K562 (cell line): Measurements from ENCODE around the gene GABRR2. TPM values are rescaled to one million over a fixed set of nuclear protein-coding genes. Genes with fewer than 3 reads are reported as not detected.

Experiments used
- ATAC-seq: fragments of 200-7000 bp; cut with Tn5 transposase; 3 replicates; pipeline ENCODE4 v1.9.1; 2020; ENCODE audit warnings: moderate library complexity
- BruUV-seq: library from RNA; stranded (reverse); fragments of 400-500 nt; replicated peaks from 2 replicates; lab custom pipeline; 2021; lab: Mats Ljungman, UMichigan
- CTCF ChIA-PET: fragments of 300-600 bp; formaldehyde crosslinking; extraction: SDS; loops from one replicate; lab custom pipeline; 2021; ENCODE audit warnings: low intra/inter-chr PET ratio; lab: Yijun Ruan, JAX
- POLR2A ChIA-PET: fragments of 300-600, 350-650 bp; sonication (Branson Sonifier 250); formaldehyde crosslinking; extraction: SDS; loops from one replicate; lab custom pipeline; 2021; ENCODE audit warnings: antibody characterized with exemption, inconsistent platforms; lab: Yijun Ruan, JAX
- DNase-seq, 4 experiments: peaks; one replicate each; pipeline versions ENCODE4 v3.0.0 to v3.0.0-alpha.2; 2011 to 2018; ENCODE audit warnings: low spot score in 3 of 4, mixed read lengths in 3 of 4; ENCODE audit errors: extremely low read depth in 1 of 4
- FAIRE-seq: peaks from 2 replicates; lab custom pipeline; 2011; peaks lifted over from hg19 to GRCh38; lab: Jason Lieb, UNC
- H2AFZ ChIP-seq: 2 replicates; pipeline ENCODE4 v1.6.0; 2011; ENCODE audit warnings: low read depth, low read length, control low read depth, inconsistent platforms
- H3K27ac ChIP-seq: fragments of 200-600 bp; 3 replicates; pipeline ENCODE4 v1.8.0; 2011; ENCODE audit warnings: low read depth, mild to moderate bottlenecking, control low read depth, inconsistent platforms, low read length, moderate library complexity, mixed read lengths; ENCODE audit errors: extremely low read depth
- H3K27me3 ChIP-seq, 2 experiments: fragments of 300-600 bp in 1 of 2; 2 replicates in 1 of 2; 3 replicates in 1 of 2; pipeline versions ENCODE4 v1.6.0 to v1.8.0; 2011; ENCODE audit warnings: inconsistent platforms in 2 of 2, low read length in 2 of 2, mild to moderate bottlenecking in 1 of 2, mixed read lengths in 1 of 2, moderate library complexity in 1 of 2; ENCODE audit not compliant: control insufficient read depth in 2 of 2, insufficient read depth in 2 of 2
- H3K36me3 ChIP-seq: fragments of 300-600 bp; 3 replicates; pipeline ENCODE4 v1.8.0; 2011; ENCODE audit warnings: mild to moderate bottlenecking, low read length, inconsistent platforms; ENCODE audit not compliant: control insufficient read depth, insufficient read depth
- H3K4me1 ChIP-seq, 2 experiments: fragments of 200-600 bp in 1 of 2; replicated peaks in 1 of 2; 2 replicates in 1 of 2; 3 replicates in 1 of 2; pipeline versions ENCODE4 v1.5.1 to v1.8.0; 2011; ENCODE audit warnings: inconsistent platforms in 2 of 2, low read length in 2 of 2, mild to moderate bottlenecking in 1 of 2, mixed read lengths in 1 of 2, moderate library complexity in 1 of 2; ENCODE audit not compliant: control insufficient read depth in 2 of 2, insufficient read depth in 2 of 2
- H3K4me2 ChIP-seq: 2 replicates; pipeline ENCODE4 v1.6.1; 2011; ENCODE audit warnings: low read length, control low read depth, inconsistent platforms, mixed read lengths; ENCODE audit not compliant: insufficient read depth
- H3K4me3 ChIP-seq: fragments of 200-600 bp; sonication (generic), shearing (Covaris generic); 2 replicates; pipeline ENCODE4 v1.5.1; 2016; ENCODE audit warnings: control low read depth, inconsistent platforms
- H3K79me2 ChIP-seq: fragments of 200-600 bp; 3 replicates; pipeline ENCODE4 v1.8.0; 2011; ENCODE audit warnings: low read length, inconsistent platforms; ENCODE audit not compliant: control insufficient read depth, insufficient read depth
- H3K9ac ChIP-seq, 2 experiments: 2 replicates each; pipeline versions ENCODE4 v1.6.0 to v1.6.1; 2011; ENCODE audit warnings: low read depth in 2 of 2, low read length in 2 of 2, control low read depth in 1 of 2, inconsistent platforms in 1 of 2, mild to moderate bottlenecking in 1 of 2, mixed read lengths in 1 of 2; ENCODE audit not compliant: insufficient read depth in 1 of 2
- H3K9me1 ChIP-seq: one replicate; pipeline ENCODE4 v1.6.0; 2011; ENCODE audit warnings: inconsistent platforms, mild to moderate bottlenecking, low read length, moderate library complexity; ENCODE audit not compliant: control insufficient read depth, insufficient read depth
- H3K9me3 ChIP-seq: replicated peaks from 2 replicates; pipeline ENCODE4 v1.5.1; 2011; ENCODE audit warnings: low read depth, low read length, inconsistent platforms; ENCODE audit not compliant: control insufficient read depth, insufficient read depth
- H4K20me1 ChIP-seq: replicated peaks from 2 replicates; pipeline ENCODE4 v1.6.1; 2011; ENCODE audit warnings: low read length, inconsistent platforms, mixed read lengths; ENCODE audit not compliant: control insufficient read depth, insufficient read depth
- ARID3A ChIP-seq: IDR thresholded peaks from 2 replicates; pipeline ENCODE4 v1.6.1; 2012; ENCODE audit warnings: low read depth, low read length, improper control_type of control experiment, borderline replicate concordance
- ATF7 ChIP-seq: fragments of 450-650 bp; IDR thresholded peaks from 2 replicates; pipeline ENCODE4 v1.7.1; 2014; ENCODE audit warnings: mild to moderate bottlenecking, moderate library complexity
- BMI1 ChIP-seq: fragments of 150-350 bp; IDR thresholded peaks from 2 replicates; pipeline ENCODE4 v1.6.1; 2014; ENCODE audit warnings: low read length
- BRD4 ChIP-seq: fragments of 200-600 bp; sonication (generic); IDR thresholded peaks from 2 replicates; pipeline ENCODE4 v1.6.1; 2017; ENCODE audit warnings: inconsistent platforms
- IRF9 ChIP-seq: fragments of 450-650 bp; IDR thresholded peaks from 2 replicates; pipeline ENCODE4 v1.6.1; 2016; ENCODE audit warnings: missing biosample characterization, missing genetic modification characterization
- NFE2 ChIP-seq: IDR thresholded peaks from 2 replicates; pipeline ENCODE4 v1.6.1; 2014; ENCODE audit warnings: antibody characterized with exemption, low read depth
- NR1H2 ChIP-seq: sonication (generic); formaldehyde crosslinking; IDR thresholded peaks from 2 replicates; pipeline ENCODE4 v1.4.0; 2020; ENCODE audit warnings: mild to moderate bottlenecking, missing genetic modification reagents
- POLR2G ChIP-seq: fragments of 200-400 bp; formaldehyde crosslinking; IDR thresholded peaks from 2 replicates; pipeline ENCODE4 v1.6.1; 2017; ENCODE audit warnings: low read depth, mild to moderate bottlenecking, antibody characterized with exemption, low read length, moderate library complexity
- RNF219 ChIP-seq: fragments of 250-450 bp; sonication (Bioruptor Pico); IDR thresholded peaks from 2 replicates; pipeline ENCODE4 v1.5.0; 2022; ENCODE audit warnings: mild to moderate bottlenecking
- TCF7 ChIP-seq: sonication (generic); IDR thresholded peaks from 2 replicates; pipeline ENCODE4 v1.6.1; 2016; ENCODE audit warnings: antibody characterized with exemption, borderline replicate concordance
- ZC3H8 ChIP-seq: fragments of 450-650 bp; IDR thresholded peaks from 2 replicates; pipeline ENCODE4 v1.6.1; 2017
- ZFP30 ChIP-seq: fragments of 250-450 bp; sonication (Bioruptor Pico); IDR thresholded peaks from 2 replicates; pipeline ENCODE4 v1.8.0; 2022; ENCODE audit warnings: moderate library complexity, mild to moderate bottlenecking, inconsistent platforms, borderline replicate concordance
- ZSCAN32 ChIP-seq: fragments of 450-650 bp; formaldehyde crosslinking; IDR thresholded peaks from 2 replicates; pipeline ENCODE4 v1.4.0; 2020; ENCODE audit warnings: mild to moderate bottlenecking, moderate library complexity
- WGBS: fragments of 100-300 bp; shearing (Covaris generic); methylation state at CpG from one replicate; pipeline ENCODE4 v1.1.6; 2016; ENCODE audit warnings: low coverage, mixed read lengths; ENCODE audit not compliant: insufficient coverage; ENCODE audit errors: missing lambda C conversion rate; 5-methylcytosine and 5-hydroxymethylcytosine counted together
- in situ Hi-C: fragments of 300-500 bp; cut with MboI; formaldehyde crosslinking; loops from 4 replicates; pipeline ENCODE4 v1.15.0; 2018; ENCODE audit warnings: inconsistent platforms, mixed read lengths
- intact Hi-C: fragments of 100-400 bp; cut with micrococcal nuclease; formaldehyde crosslinking; loops from 2 replicates; pipeline ENCODE4 v1.14.2; 2022
- polyA plus RNA-seq, 8 experiments: library from polyadenylated mRNA; depleted of rRNA in 4 of 8; stranded (reverse) in 5 of 8; unstranded in 3 of 8; fragments of >200 nt; fragmentation: Nextera tagmentation in 2 of 8; fragmentation: Illumina TruSeq in 1 of 8; extraction: Ambion mirVana in 2 of 8; extraction: Trizol in 1 of 8; gene quantifications; 2 replicates each; pipeline versions ENCODE4 v1.2.1 to v1.2.3, GENCODE V29; 2011 to 2014; ENCODE audit warnings: inconsistent platforms in 1 of 8, missing spikeins in 1 of 8
- total RNA-seq, 7 experiments: library from RNA; depleted of rRNA in 6 of 7; stranded (reverse); fragments of >200 nt in 6 of 7; fragmentation: Illumina TruSeq in 2 of 7; extraction: Trizol in 2 of 7; gene quantifications; 2 replicates each; pipeline versions ENCODE4 v1.2.1 to v1.2.3, GENCODE V29; 2011 to 2021; ENCODE audit warnings: low replicate concordance in 1 of 7
- TF ChIP-seq, protein P1 (sequence below): fragments of 200-400 bp; formaldehyde crosslinking; IDR thresholded peaks from 2 replicates; pipeline ENCODE4 v1.6.1; 2017; ENCODE audit warnings: mild to moderate bottlenecking, low read depth, low read length, moderate library complexity
- TF ChIP-seq, protein P2 (sequence below): fragments of 450-650 bp; IDR thresholded peaks from one replicate; pipeline ENCODE4 v1.6.1; 2018; ENCODE audit warnings: mild to moderate bottlenecking, moderate library complexity; ENCODE audit not compliant: partially characterized antibody

GABRR2 gene
- total and polyA plus RNA-seq, 9 of the 15 experiments (the other 6 are each of a cell fraction or from before 2014, with no cell fraction given): 0.09 to 0.13 (median 0.10) TPM; not detected in 6

DNA sequence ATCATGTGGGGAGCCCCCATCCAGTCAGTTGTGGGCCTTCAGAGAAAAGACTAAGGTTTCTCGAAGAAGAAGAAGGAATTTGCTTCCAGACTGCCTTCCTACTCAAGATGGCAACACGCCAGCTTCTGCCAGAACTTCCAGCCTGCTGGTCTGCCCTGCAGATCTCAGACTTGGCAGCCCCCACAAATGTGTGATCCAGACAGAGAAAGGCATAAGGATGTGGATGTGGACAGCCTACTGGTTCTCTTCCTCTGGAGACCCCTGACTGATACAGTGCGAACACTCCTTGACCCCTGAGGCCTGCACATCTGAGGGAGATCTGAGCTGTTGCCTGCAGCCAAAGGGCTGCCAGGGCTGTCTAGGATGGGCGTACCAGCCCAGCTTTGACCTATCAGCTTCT, 106.5 kb downstream of the GABRR2 start:
- ChIA-PET CTCF (no interaction called here), POLR2A (no interaction called here)
- FAIRE-seq (no peak), DNase-seq (no peak), ATAC-seq (no peak)
- Histone ChIP-seq H4K20me1 (no peaks in the 10 kb centered on the region), H3K4me2 (no peak overlapping the region), H3K27me3 (peaks cover 0 to 12% of the 10 kb centered on the region in 2 experiments; a peak in 3 of 5 replicates), H3K4me3 (no peak overlapping the region), H3K36me3 (no peaks in the 10 kb centered on the region), H3K79me2 (no peaks in the 10 kb centered on the region), H2AFZ (no peak overlapping the region), H3K27ac (no peak overlapping the region), H3K9me3 (no peaks in the 10 kb centered on the region), H3K9me1 (no peaks in the 10 kb centered on the region), H3K4me1 (no peaks in the 10 kb centered on the region), H3K9ac (no peak overlapping the region)
- intact Hi-C loops: no loop called here
- in situ Hi-C loops: no loop called here
- no TSS peak for BruUV-seq
- 0% methylated on average over 4 of the region's 4 CpGs for WGBS
- TF ChIP-seq, protein P1, sequence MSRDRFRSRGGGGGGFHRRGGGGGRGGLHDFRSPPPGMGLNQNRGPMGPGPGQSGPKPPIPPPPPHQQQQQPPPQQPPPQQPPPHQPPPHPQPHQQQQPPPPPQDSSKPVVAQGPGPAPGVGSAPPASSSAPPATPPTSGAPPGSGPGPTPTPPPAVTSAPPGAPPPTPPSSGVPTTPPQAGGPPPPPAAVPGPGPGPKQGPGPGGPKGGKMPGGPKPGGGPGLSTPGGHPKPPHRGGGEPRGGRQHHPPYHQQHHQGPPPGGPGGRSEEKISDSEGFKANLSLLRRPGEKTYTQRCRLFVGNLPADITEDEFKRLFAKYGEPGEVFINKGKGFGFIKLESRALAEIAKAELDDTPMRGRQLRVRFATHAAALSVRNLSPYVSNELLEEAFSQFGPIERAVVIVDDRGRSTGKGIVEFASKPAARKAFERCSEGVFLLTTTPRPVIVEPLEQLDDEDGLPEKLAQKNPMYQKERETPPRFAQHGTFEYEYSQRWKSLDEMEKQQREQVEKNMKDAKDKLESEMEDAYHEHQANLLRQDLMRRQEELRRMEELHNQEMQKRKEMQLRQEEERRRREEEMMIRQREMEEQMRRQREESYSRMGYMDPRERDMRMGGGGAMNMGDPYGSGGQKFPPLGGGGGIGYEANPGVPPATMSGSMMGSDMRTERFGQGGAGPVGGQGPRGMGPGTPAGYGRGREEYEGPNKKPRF: no peak
- no peak for TF ChIP-seq IRF9 (tag)
- TF ChIP-seq POLR2G: no peak
- no peak for TF ChIP-seq NR1H2 (CRISPR knock-in tag)
- TF ChIP-seq RNF219 (CRISPR knock-in tag): no peak
- no peak for TF ChIP-seq ZFP30 (CRISPR knock-in tag)
- no peak for TF ChIP-seq NFE2
- TF ChIP-seq, protein P2, sequence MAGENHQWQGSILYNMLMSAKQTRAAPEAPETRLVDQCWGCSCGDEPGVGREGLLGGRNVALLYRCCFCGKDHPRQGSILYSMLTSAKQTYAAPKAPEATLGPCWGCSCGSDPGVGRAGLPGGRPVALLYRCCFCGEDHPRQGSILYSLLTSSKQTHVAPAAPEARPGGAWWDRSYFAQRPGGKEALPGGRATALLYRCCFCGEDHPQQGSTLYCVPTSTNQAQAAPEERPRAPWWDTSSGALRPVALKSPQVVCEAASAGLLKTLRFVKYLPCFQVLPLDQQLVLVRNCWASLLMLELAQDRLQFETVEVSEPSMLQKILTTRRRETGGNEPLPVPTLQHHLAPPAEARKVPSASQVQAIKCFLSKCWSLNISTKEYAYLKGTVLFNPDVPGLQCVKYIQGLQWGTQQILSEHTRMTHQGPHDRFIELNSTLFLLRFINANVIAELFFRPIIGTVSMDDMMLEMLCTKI: no peak
- TF ChIP-seq TCF7: no peak
- no peak for TF ChIP-seq ATF7
- TF ChIP-seq BRD4: no peak
- no peak for TF ChIP-seq ZC3H8
- TF ChIP-seq ARID3A: no peak
- no peak for TF ChIP-seq ZSCAN32 (CRISPR knock-in tag)
- no peak for TF ChIP-seq BMI1
